HG03039 (cell line): ENCODE data around the gene TMEM212.

Source experiments
- ATAC-seq: cut with Tn5 transposase; IDR thresholded peaks from one replicate; pipeline ENCODE4 v1.9.1; 2021; ENCODE audit warnings: mild to moderate bottlenecking, moderate library complexity; ENCODE audit not compliant: unreplicated experiment

Gene TMEM212

GRCh38 chr3:171842864-171843518 lies at the start of gene TMEM212:
TSS of gene TMEM212 (plus strand) at chr3:171843349. CDS start at chr3:171843384, 35 bp downstream.
- ATAC-seq = no peak

- ATAC-seq = no peak
Measured at GRCh38 chr3:171796625-171797264, 46.4 kb upstream of the TMEM212 start.

GRCh38 chr3:171797265-171797679 lies 45.9 kb upstream of the TMEM212 start:
- no peak for ATAC-seq

- no peak for ATAC-seq
Measured at GRCh38 chr3:171797873-171798272, 45.3 kb upstream of the TMEM212 start.

GRCh38 chr3:171799501-171799900 lies 43.6 kb upstream of the TMEM212 start:
- ATAC-seq = no peak

GRCh38 chr3:171801738-171802589 lies 41.2 kb upstream of the TMEM212 start:
- no peak for ATAC-seq

GRCh38 chr3:171802590-171802956 lies 40.6 kb upstream of the TMEM212 start:
- ATAC-seq = no peak

GRCh38 chr3:171803044-171803443 lies 40.1 kb upstream of the TMEM212 start:
- ATAC-seq = no peak

- no peak for ATAC-seq
Measured at GRCh38 chr3:171804618-171805389, 38.3 kb upstream of the TMEM212 start.

GRCh38 chr3:171805687-171806086 lies 37.5 kb upstream of the TMEM212 start:
- no peak for ATAC-seq

GRCh38 chr3:171806200-171807128 lies 36.7 kb upstream of the TMEM212 start:
- ATAC-seq = no peak

GRCh38 chr3:171807129-171807675 lies 35.9 kb upstream of the TMEM212 start:
- no peak for ATAC-seq

- ATAC-seq = no peak
Measured at GRCh38 chr3:171807806-171808205, 35.3 kb upstream of the TMEM212 start.

GRCh38 chr3:171809611-171809860 lies 33.6 kb upstream of the TMEM212 start:
- peak; percentile 28 for ATAC-seq

- ATAC-seq = peak; percentile 59
Measured at GRCh38 chr3:171809861-171810628, 33.1 kb upstream of the TMEM212 start, which contains the start of gene PLD1. TSS of gene PLD1 (minus strand) at chr3:171810483. CDS start at chr3:171738051, 72,432 bp downstream.

- no peak for ATAC-seq
Measured at GRCh38 chr3:171810629-171811294, 32.4 kb upstream of the TMEM212 start.

- ATAC-seq = no peak
Measured at GRCh38 chr3:171811295-171811912, 31.7 kb upstream of the TMEM212 start.

- no peak for ATAC-seq
Measured at GRCh38 chr3:171811913-171812335, 31.2 kb upstream of the TMEM212 start.
